Neural cell (in vitro differentiated cells): ENCODE data around the gene RIN2. TPM values are rescaled to one million over a fixed set of nuclear protein-coding genes. Genes with fewer than 3 reads are reported as not detected.

Experiments
- H2AFZ ChIP-seq: fragments of 200-600, 300-800 bp; sonication (generic), shearing (Covaris generic); 2 replicates; pipeline ENCODE4 v1.6.0; 2014; ENCODE audit warnings: low read depth, mild to moderate bottlenecking, antibody characterized with exemption, low read length, moderate library complexity
- H3F3A ChIP-seq: fragments of 200-600 bp; shearing (Covaris generic); 2 replicates; pipeline ENCODE4 v1.6.1; 2016; ENCODE audit warnings: mild to moderate bottlenecking, moderate library complexity, mixed read lengths, antibody characterized with exemption, low read length; ENCODE audit not compliant: insufficient read depth, poor library complexity, severe bottlenecking
- H3K27ac ChIP-seq: fragments of 200-600, 300-800 bp; sonication (generic), shearing (Covaris generic); 2 replicates; pipeline ENCODE4 v1.5.1; 2014; ENCODE audit warnings: mild to moderate bottlenecking, low read length, moderate library complexity
- H3K27me3 ChIP-seq: fragments of 300-800, 200-600 bp; sonication (generic), shearing (Covaris generic); 2 replicates; pipeline ENCODE4 v1.6.0; 2014; ENCODE audit warnings: mild to moderate bottlenecking, low read depth, low read length, moderate library complexity; ENCODE audit not compliant: insufficient read depth
- H3K36me3 ChIP-seq: fragments of 300-800, 200-600 bp; sonication (generic), shearing (Covaris generic); 2 replicates; pipeline ENCODE4 v1.5.1; 2014; ENCODE audit warnings: mild to moderate bottlenecking, antibody characterized with exemption, low read length, moderate library complexity; ENCODE audit not compliant: insufficient read depth
- H3K4me2 ChIP-seq: fragments of 300-800, 200-600 bp; sonication (generic), shearing (Covaris generic); 2 replicates; pipeline ENCODE4 v1.6.0; 2014; ENCODE audit warnings: mild to moderate bottlenecking, low read length
- H3K4me3 ChIP-seq: fragments of 300-800, 200-600 bp; sonication (generic), shearing (Covaris generic); 2 replicates; pipeline ENCODE4 v1.5.1; 2014; ENCODE audit warnings: mild to moderate bottlenecking, low read length, moderate library complexity
- H3K79me2 ChIP-seq: fragments of 200-600 bp; shearing (Covaris generic); replicated peaks from 2 replicates; pipeline ENCODE4 v1.6.0; 2014; ENCODE audit warnings: mild to moderate bottlenecking, low read length, moderate library complexity; ENCODE audit not compliant: insufficient read depth
- H3K9ac ChIP-seq: fragments of 300-800, 200-600 bp; sonication (generic), shearing (Covaris generic); 2 replicates; pipeline ENCODE4 v1.6.1; 2016; ENCODE audit warnings: mild to moderate bottlenecking, low read length, mixed read lengths
- H3K9me2 ChIP-seq: fragments of 200-600 bp; shearing (Covaris generic); 2 replicates; pipeline ENCODE4 v1.6.1; 2016; ENCODE audit warnings: mild to moderate bottlenecking, low read length, mixed read lengths; ENCODE audit not compliant: insufficient read depth
- H3K9me3 ChIP-seq: fragments of 200-600, 300-800 bp; sonication (generic), shearing (Covaris generic); 2 replicates; pipeline ENCODE4 v1.6.1; 2016; ENCODE audit warnings: mild to moderate bottlenecking, mixed run types, low read length, moderate library complexity, mixed read lengths
- H4K20me1 ChIP-seq: fragments of 200-600 bp; shearing (Covaris generic); 2 replicates; pipeline ENCODE4 v1.6.1; 2016; ENCODE audit warnings: mild to moderate bottlenecking, mixed run types; ENCODE audit not compliant: insufficient read depth
- CTCF ChIP-seq: fragments of 450-650 bp; IDR thresholded peaks from 2 replicates; pipeline ENCODE4 v1.5.1; 2014; ENCODE audit warnings: antibody characterized with exemption, mild to moderate bottlenecking, moderate library complexity; ENCODE audit not compliant: poor library complexity, severe bottlenecking
- EP300 ChIP-seq: fragments of 450-650 bp; conservative IDR thresholded peaks from 2 replicates; pipeline ENCODE4 v1.6.1; 2014; ENCODE audit warnings: antibody characterized with exemption, mild to moderate bottlenecking, moderate library complexity; ENCODE audit not compliant: poor library complexity, severe bottlenecking
- EZH2 ChIP-seq: fragments of 200-600, 300-800 bp; shearing (Covaris generic), sonication (generic); IDR thresholded peaks from 2 replicates; pipeline ENCODE4 v1.6.1; 2014; ENCODE audit warnings: antibody characterized with exemption, low read length, borderline replicate concordance, mild to moderate bottlenecking; ENCODE audit not compliant: insufficient read depth, poor library complexity, severe bottlenecking
- MXI1 ChIP-seq: fragments of 450-650 bp; conservative IDR thresholded peaks from 2 replicates; pipeline ENCODE4 v1.6.1; 2014; ENCODE audit warnings: antibody characterized with exemption, mild to moderate bottlenecking; ENCODE audit not compliant: poor library complexity, severe bottlenecking
- POLR2AphosphoS5 ChIP-seq: IDR thresholded peaks from 2 replicates; pipeline ENCODE4 v1.6.1; 2012
- RAD21 ChIP-seq: fragments of 450-650 bp; conservative IDR thresholded peaks from 2 replicates; pipeline ENCODE4 v1.6.1; 2014; ENCODE audit warnings: antibody characterized with exemption, mild to moderate bottlenecking, moderate library complexity
- REST ChIP-seq: IDR thresholded peaks from 2 replicates; pipeline ENCODE4 v1.6.1; 2012; ENCODE audit warnings: borderline replicate concordance
- SMC3 ChIP-seq: fragments of 450-650 bp; conservative IDR thresholded peaks from 2 replicates; pipeline ENCODE4 v1.6.1; 2014; ENCODE audit warnings: antibody characterized with exemption, mild to moderate bottlenecking, moderate library complexity; ENCODE audit not compliant: poor library complexity
- TAF1 ChIP-seq: IDR thresholded peaks from 2 replicates; pipeline ENCODE4 v1.6.1; 2012; ENCODE audit warnings: low read depth
- polyA plus RNA-seq: library from polyadenylated mRNA; depleted of rRNA; stranded (reverse); fragments of >200 nt; gene quantifications from 2 replicates; pipeline ENCODE4 v1.2.3, GENCODE V29; 2014

Gene RIN2
- polyA plus RNA-seq, 1 donor from 2014 or later, result 4.7 TPM

GRCh38 chr20:19782669-19783068 lies 24.6 kb downstream of the RIN2 start:
- Histone ChIP-seq H4K20me1 (no peaks in the 10 kb centered on the region), H3K4me3 (no peak overlapping the region), H3K36me3 (no peaks in the 10 kb centered on the region), H3K79me2 (peaks cover 3% of the 10 kb centered on the region), H3K27me3 (no peaks in the 10 kb centered on the region), H3K27ac (no peak overlapping the region), H3F3A (no peaks in the 10 kb centered on the region), H3K4me2 (no peak overlapping the region), H3K9me3 (no peaks in the 10 kb centered on the region), H3K9ac (no peak overlapping the region), H3K9me2 (no peaks in the 10 kb centered on the region), H2AFZ (no peak overlapping the region)
- no peak for TF ChIP-seq EP300
- no peak for TF ChIP-seq REST
- no peak for TF ChIP-seq SMC3
- no peak for TF ChIP-seq CTCF
- no peak for TF ChIP-seq POLR2AphosphoS5
- TF ChIP-seq RAD21, result no peak
- no peak for TF ChIP-seq MXI1
- no peak for TF ChIP-seq TAF1
- TF ChIP-seq EZH2, result no peak

GRCh38 chr20:19783966-19784401 lies 25.9 kb downstream of the RIN2 start:
- Histone ChIP-seq H3K36me3 (no peaks in the 10 kb centered on the region), H3K9ac (no peak overlapping the region), H3K27me3 (no peaks in the 10 kb centered on the region), H2AFZ (no peak overlapping the region), H3K4me2 (no peak overlapping the region), H4K20me1 (no peaks in the 10 kb centered on the region), H3F3A (no peaks in the 10 kb centered on the region), H3K4me3 (no peak overlapping the region), H3K9me2 (no peaks in the 10 kb centered on the region), H3K9me3 (no peaks in the 10 kb centered on the region), H3K27ac (no peak overlapping the region), H3K79me2 (peaks cover 3% of the 10 kb centered on the region)
- no peak for TF ChIP-seq POLR2AphosphoS5
- no peak for TF ChIP-seq CTCF
- TF ChIP-seq EP300, result no peak
- TF ChIP-seq TAF1, result no peak
- no peak for TF ChIP-seq RAD21
- no peak for TF ChIP-seq EZH2
- TF ChIP-seq MXI1, result no peak
- TF ChIP-seq REST, result no peak
